SJSA1 (cell line): ENCODE results near the gene NAT10. TPM values are rescaled to one million over a fixed set of nuclear protein-coding genes. Genes with fewer than 3 reads are reported as not detected.
"Not testable (repeated sequence)": the region's sequence is repeated elsewhere in the genome, so short reads cannot be mapped to it uniquely, and the experiment has no call there.

Experiments used
- DNase-seq, 2 experiments: peaks; one replicate each; pipeline ENCODE4 v3.0.0-alpha.2; 2015 to 2020; ENCODE audit warnings: low spot score in 2 of 2, low read depth in 1 of 2
- H3K27ac ChIP-seq: fragments of 250-450 bp; sonication (Bioruptor Pico); 2 replicates; pipeline ENCODE4 v1.5.1; 2020; ENCODE audit warnings: mild to moderate bottlenecking, moderate library complexity
- H3K27me3 ChIP-seq: fragments of 250-450 bp; sonication (Bioruptor Pico); replicated peaks from 2 replicates; pipeline ENCODE4 v1.5.1; 2020; ENCODE audit warnings: mild to moderate bottlenecking, moderate library complexity
- H3K36me3 ChIP-seq: fragments of 250-450 bp; sonication (Bioruptor Pico); 2 replicates; pipeline ENCODE4 v1.5.1; 2020; ENCODE audit warnings: mild to moderate bottlenecking
- H3K4me1 ChIP-seq: fragments of 250-450 bp; sonication (Bioruptor Pico); replicated peaks from 2 replicates; pipeline ENCODE4 v1.6.1; 2021; ENCODE audit warnings: mild to moderate bottlenecking
- H3K4me3 ChIP-seq: fragments of 250-450 bp; sonication (Bioruptor Pico); 2 replicates; pipeline ENCODE4 v1.5.1; 2020; ENCODE audit warnings: mild to moderate bottlenecking
- H3K9me3 ChIP-seq: fragments of 250-450 bp; sonication (Bioruptor Pico); replicated peaks from 2 replicates; pipeline ENCODE4 v1.5.1; 2020; ENCODE audit warnings: mild to moderate bottlenecking
- total RNA-seq: library from RNA; depleted of rRNA; stranded (reverse); fragments of >200 nt; shearing (Covaris generic); gene quantifications from 2 replicates; pipeline ENCODE4 v1.2.3, GENCODE V29; 2014

Gene NAT10
- total RNA-seq, 1 experiment from 2014 or later, result 27.5 TPM

- Histone ChIP-seq H3K27me3 (no peaks in the 10 kb centered on the region), H3K27ac (no peak overlapping the region), H3K36me3 (no peaks in the 10 kb centered on the region), H3K4me1 (peaks cover 17% of the 10 kb centered on the region), H3K9me3 (no peaks in the 10 kb centered on the region), H3K4me3 (no peak overlapping the region)
- DNase-seq, result peak; percentile 75 to 80
Observed at GRCh38 chr11:34174412-34175041, 69.1 kb downstream of the NAT10 start.

GRCh38 chr11:34175284-34176019, 70.0 kb downstream of the NAT10 start:
- H3K27ac ChIP-seq, result no peak overlapping the region
- H3K27me3 ChIP-seq, result no peaks in the 10 kb centered on the region
- peaks cover 17% of the 10 kb centered on the region for H3K4me1 ChIP-seq
- H3K36me3 ChIP-seq, result no peaks in the 10 kb centered on the region
- H3K9me3 ChIP-seq, result no peaks in the 10 kb centered on the region
- DNase-seq, result no peak
- H3K4me3 ChIP-seq, result no peak overlapping the region

DNA sequence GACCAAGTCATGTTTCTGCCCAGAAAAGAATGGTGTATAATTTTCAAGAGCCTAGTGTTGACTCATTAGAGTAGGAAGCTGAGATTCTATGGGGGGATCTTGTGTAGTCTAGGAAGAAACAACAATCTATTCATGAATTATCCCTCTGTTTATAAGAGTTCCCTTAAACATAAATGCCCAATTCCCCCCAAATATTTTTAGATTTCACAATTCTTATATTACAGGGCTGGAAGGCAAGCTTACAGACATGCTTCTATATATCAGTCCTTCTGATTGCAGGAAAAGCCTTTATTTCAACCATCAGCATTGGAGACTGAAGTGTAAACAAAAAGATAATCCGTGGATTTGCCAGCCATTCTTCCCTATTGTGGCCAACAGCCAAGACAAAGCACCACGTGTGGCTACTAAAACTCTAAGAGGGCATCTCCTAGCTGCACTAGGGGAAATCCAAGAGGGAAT, 71.4 kb downstream of the NAT10 start:
- Histone ChIP-seq H3K36me3 (no peaks in the 10 kb centered on the region), H3K27ac (no peak overlapping the region)
- peak in 1 of 2 experiments; percentile 27 for DNase-seq

GRCh38 chr11:34178209-34178821, 72.9 kb downstream of the NAT10 start:
- no peak for DNase-seq
- Histone ChIP-seq H3K27me3 (no peaks in the 10 kb centered on the region), H3K4me1 (peaks cover 17% of the 10 kb centered on the region), H3K36me3 (no peaks in the 10 kb centered on the region), H3K27ac (no peak overlapping the region), H3K4me3 (no peak overlapping the region), H3K9me3 (no peaks in the 10 kb centered on the region)

More for the DNA sequence above, 71.4 kb downstream of the NAT10 start:
- Histone ChIP-seq H3K4me1 (peaks cover 17% of the 10 kb centered on the region), H3K9me3 (no peaks in the 10 kb centered on the region), H3K27me3 (no peaks in the 10 kb centered on the region), H3K4me3 (no peak overlapping the region)

DNA sequence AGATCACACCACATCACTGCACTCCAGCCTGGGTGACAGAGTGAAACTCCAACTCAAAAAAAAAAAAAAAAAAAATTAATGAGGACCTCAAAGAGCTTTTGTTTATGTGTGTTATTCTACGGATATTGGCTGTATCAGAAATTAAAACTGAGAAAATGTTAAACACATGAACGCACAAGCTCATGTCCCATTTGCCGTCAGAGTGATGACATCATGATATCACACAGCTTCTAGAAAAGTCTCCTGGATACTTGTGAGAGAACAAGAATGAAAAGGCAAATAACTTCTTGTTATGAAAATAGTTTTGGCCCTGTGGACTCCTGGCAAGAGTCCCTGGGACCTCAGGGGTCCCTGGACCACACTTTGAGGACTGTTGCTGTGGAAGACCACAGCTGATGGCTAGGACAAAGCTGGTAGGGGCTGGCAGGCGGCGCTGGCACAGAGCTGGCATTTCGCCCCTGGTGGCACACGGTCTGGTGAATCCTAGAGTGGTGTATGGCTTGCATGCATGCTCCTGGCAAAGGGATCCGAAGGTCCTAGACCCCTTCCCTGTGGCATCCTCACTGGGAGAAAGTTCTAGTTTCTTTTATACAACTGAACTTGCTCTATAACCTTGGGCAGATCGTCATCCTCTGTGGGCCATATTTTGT, 73.7 kb downstream of the NAT10 start:
- Histone ChIP-seq H3K9me3 (no peaks in the 10 kb centered on the region), H3K27me3 (no peaks in the 10 kb centered on the region), H3K4me3 (no peak overlapping the region), H3K4me1 (peaks cover 17% of the 10 kb centered on the region), H3K36me3 (no peaks in the 10 kb centered on the region), H3K27ac (no peak overlapping the region)
- DNase-seq, result no peak

DNA sequence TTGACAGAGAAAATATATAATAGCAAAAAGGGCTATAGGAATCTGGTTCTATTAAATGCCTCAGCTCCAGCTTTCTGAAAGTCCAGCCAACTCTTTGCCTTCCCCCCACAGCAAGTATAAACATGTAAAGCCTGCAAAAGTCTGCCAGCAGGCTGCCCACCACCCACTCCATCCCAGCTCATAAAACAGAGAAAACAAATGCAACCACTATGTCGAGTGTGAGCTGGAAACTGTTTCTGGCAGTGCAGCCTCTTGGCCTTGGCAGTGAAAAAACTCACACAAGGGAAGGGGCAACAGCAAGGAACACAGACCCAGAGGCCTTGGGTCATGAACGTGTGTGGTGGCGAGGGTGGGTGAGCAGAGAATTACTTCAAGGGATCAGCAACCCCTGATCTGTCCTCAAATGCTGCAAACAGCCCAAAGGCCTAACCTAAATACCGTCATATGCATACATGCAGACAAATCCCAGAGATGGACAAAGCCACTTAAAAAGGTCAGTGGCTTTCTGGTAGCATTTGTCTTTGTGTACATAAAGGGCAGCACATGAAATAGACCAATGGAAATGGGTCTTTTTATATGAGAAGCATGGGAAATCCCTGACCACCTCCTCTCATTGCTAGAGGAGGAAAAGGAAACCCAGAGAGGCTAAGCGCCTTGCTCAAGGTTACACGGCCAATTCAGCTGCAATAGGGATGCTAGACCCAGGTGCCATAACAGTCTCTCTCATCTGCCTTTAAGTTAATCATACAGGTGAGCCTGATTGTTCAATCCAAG, 74.8 kb downstream of the NAT10 start:
- H3K36me3 ChIP-seq, result no peaks in the 10 kb centered on the region
- no peak overlapping the region for H3K27ac ChIP-seq
- H3K4me3 ChIP-seq, result no peak overlapping the region
- H3K4me1 ChIP-seq, result peaks cover 12% of the 10 kb centered on the region
- H3K27me3 ChIP-seq, result no peaks in the 10 kb centered on the region
- DNase-seq, result no peak
- no peaks in the 10 kb centered on the region for H3K9me3 ChIP-seq

DNA sequence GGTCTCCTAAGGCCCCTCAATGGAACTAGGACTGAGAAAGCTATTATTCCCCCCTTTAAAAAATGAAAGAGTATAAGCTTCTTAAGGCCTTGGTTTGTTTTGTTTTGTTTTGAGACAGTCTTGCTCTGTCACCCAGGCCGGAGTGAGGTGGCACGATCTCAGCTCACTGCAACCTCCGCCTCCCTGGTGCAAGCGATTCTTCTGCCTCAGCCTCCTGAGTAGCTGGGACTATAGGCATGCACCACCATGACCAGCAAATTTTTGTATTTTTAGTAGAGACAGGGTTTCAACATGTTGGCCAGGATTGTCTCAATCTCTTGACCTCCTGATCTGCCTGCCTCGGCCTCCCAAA, 75.4 kb downstream of the NAT10 start:
- H3K27ac ChIP-seq, H3K36me3 ChIP-seq, H3K9me3 ChIP-seq, H3K27me3 ChIP-seq, DNase-seq, H3K4me3 ChIP-seq: not testable (repeated sequence)
- peaks cover 12% of the 10 kb centered on the region for H3K4me1 ChIP-seq

GRCh38 chr11:34181251-34181650, 75.8 kb downstream of the NAT10 start:
- Histone ChIP-seq H3K27ac (no peak overlapping the region), H3K4me1 (peaks cover 15% of the 10 kb centered on the region), H3K9me3 (no peaks in the 10 kb centered on the region), H3K27me3 (no peaks in the 10 kb centered on the region), H3K4me3 (no peak overlapping the region), H3K36me3 (no peaks in the 10 kb centered on the region)
- DNase-seq, result no peak

DNA sequence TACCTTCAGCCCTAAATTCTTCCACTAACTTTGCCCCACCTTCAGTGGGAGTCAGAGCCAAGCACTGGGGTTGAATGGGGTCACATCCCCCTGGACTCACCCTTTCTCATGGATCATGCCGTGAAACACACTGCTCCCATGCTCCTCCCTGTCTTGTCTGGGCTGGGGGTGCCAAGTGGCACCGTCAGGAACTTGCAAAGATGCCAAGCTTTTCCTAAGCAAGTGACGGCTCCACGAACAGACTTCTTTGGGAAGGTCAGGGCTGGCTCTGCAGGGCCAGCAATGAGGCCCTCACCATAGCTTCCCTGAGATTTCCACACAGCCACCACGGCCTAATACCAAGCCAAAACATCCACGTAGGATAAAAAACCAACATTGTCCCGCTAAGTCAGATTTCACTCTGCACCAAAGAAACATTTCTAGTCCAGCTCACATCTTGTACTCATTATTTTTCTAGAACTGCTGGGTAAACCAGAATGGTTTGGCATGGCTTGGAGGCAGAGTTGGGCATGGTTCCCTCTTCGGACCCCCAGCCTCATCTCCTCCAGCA, 76.5 kb downstream of the NAT10 start:
- H3K27me3 ChIP-seq, result no peaks in the 10 kb centered on the region
- H3K4me3 ChIP-seq, result no peak overlapping the region
- no peak overlapping the region for H3K27ac ChIP-seq
- H3K36me3 ChIP-seq, result no peaks in the 10 kb centered on the region
- H3K9me3 ChIP-seq, result no peaks in the 10 kb centered on the region
- DNase-seq, result no peak
- peaks cover 15% of the 10 kb centered on the region for H3K4me1 ChIP-seq

DNA sequence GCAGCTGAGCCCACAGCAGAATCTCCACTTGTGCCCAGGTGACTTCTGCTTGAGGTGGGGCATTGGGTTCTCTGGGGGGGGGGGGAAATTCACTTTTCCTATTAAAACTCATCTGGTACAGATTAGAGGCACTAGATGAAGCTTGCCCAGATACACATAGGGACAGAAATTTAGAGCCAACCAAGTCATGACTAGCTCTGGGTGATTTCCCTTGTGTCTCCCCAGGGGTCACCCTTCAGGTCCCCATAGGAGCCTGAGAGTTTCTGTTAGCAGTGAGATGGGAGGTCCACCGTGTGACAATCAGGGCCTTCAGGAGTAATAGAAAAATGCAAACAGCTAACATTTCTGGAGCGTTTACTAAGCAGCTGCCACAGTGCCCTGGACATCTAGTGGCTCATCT, 77.0 kb downstream of the NAT10 start:
- no peak overlapping the region for H3K27ac ChIP-seq
- no peaks in the 10 kb centered on the region for H3K36me3 ChIP-seq
- no peak overlapping the region for H3K4me3 ChIP-seq
- DNase-seq, result no peak
- no peaks in the 10 kb centered on the region for H3K9me3 ChIP-seq
- H3K27me3 ChIP-seq, result no peaks in the 10 kb centered on the region
- H3K4me1 ChIP-seq, result peaks cover 11% of the 10 kb centered on the region

DNA sequence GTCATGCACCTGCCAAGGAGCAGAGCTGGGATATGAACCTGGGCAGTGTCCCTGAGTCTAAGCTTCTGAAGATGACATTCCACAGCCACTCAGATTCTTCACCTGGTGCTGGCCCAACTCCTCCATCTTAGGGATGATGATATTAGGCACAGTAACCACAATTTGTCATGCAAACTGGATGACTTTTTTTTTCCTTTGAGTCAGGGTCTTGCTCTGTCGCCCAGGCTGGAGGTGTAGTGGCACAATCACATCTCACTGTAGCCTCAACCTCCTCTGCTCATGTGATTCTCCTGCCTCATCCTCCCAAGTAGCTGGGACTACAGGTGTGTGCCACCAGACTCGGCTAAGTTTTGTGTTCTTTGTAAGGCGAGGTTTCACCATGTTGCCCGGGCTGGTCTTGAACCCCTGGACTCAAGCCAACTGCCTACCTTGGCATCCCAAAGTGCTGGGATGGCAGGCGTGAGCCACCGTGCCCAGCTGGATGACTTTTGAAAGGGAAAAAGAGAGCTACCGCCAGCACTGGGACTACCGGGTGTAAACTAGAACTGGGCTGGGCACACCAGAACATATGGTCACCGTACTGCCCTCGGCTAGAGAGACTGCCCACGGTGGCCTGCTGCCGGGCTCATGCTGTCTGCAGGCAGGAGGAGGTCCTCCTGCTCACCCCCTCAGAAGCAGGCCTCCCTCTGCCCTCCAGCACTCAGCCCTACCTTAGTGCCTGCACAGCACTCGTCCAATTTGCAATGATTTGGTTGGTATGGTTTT, 77.7 kb downstream of the NAT10 start:
- Histone ChIP-seq H3K36me3 (no peaks in the 10 kb centered on the region), H3K27ac (no peak overlapping the region), H3K27me3 (no peaks in the 10 kb centered on the region), H3K4me3 (no peak overlapping the region), H3K9me3 (no peaks in the 10 kb centered on the region), H3K4me1 (peaks cover 11% of the 10 kb centered on the region)
- DNase-seq, result no peak

- Histone ChIP-seq H3K4me3 (no peak overlapping the region), H3K36me3 (no peaks in the 10 kb centered on the region), H3K27me3 (no peaks in the 10 kb centered on the region), H3K9me3 (no peaks in the 10 kb centered on the region), H3K27ac (no peak overlapping the region), H3K4me1 (peaks cover 11% of the 10 kb centered on the region)
- no peak for DNase-seq
Observed at GRCh38 chr11:34183848-34184391, 78.5 kb downstream of the NAT10 start.
